H1 (cell line): ENCODE data around the gene TBC1D22A.

Experiments
- EP300 ChIP-seq, 2 experiments: IDR thresholded peaks; 1 replicate in 1 of 2; 2 replicates in 1 of 2; pipeline ENCODE4 v1.6.1; 2011 to 2012; ENCODE audit warnings: low read depth in 2 of 2, low read length in 2 of 2, mild to moderate bottlenecking in 2 of 2, borderline replicate concordance in 1 of 2, inconsistent platforms in 1 of 2, moderate library complexity in 1 of 2
- EZH2 ChIP-seq: fragments of 200-600 bp; sonication (generic); IDR thresholded peaks from 2 replicates; pipeline ENCODE4 v1.7.1; 2012; ENCODE audit warnings: low read depth, mild to moderate bottlenecking, moderate library complexity, low read length, inconsistent platforms; ENCODE audit not compliant: severe bottlenecking
- GTF2F1 ChIP-seq: IDR thresholded peaks from 2 replicates; pipeline ENCODE4 v1.6.1; 2012; ENCODE audit warnings: low read depth, low read length, improper control_type of control experiment, borderline replicate concordance
- POLR2A ChIP-seq, 2 experiments: IDR thresholded peaks; 1 replicate in 1 of 2; 2 replicates in 1 of 2; pipeline ENCODE4 v1.6.1; 2011; ENCODE audit warnings: low read depth in 2 of 2, low read length in 2 of 2, mild to moderate bottlenecking in 2 of 2; ENCODE audit errors: control extremely low read depth in 1 of 2
- POLR2AphosphoS5 ChIP-seq: IDR thresholded peaks from 2 replicates; pipeline ENCODE4 v1.6.1; 2011; ENCODE audit warnings: low read depth, low read length
- RAD21 ChIP-seq, 2 experiments: IDR thresholded peaks in 1 of 2; conservative IDR thresholded peaks in 1 of 2; 2 replicates each; pipeline ENCODE4 v1.6.1; 2011; ENCODE audit warnings: low read depth in 2 of 2, low read length in 2 of 2, improper control_type of control experiment in 1 of 2, inconsistent platforms in 1 of 2, mild to moderate bottlenecking in 1 of 2, moderate library complexity in 1 of 2
- RFX5 ChIP-seq: IDR thresholded peaks from 2 replicates; pipeline ENCODE4 v1.6.1; 2011; ENCODE audit warnings: low read depth, low read length, improper control_type of control experiment, borderline replicate concordance
- RNF2 ChIP-seq: fragments of 200-900, 300-1000 bp; sonication (generic); IDR thresholded peaks from 2 replicates; pipeline ENCODE4 v1.7.1; 2016; ENCODE audit warnings: borderline replicate concordance, low read depth, mild to moderate bottlenecking, antibody characterized with exemption, low read length; ENCODE audit not compliant: poor library complexity, severe bottlenecking; ENCODE audit errors: missing control alignments
- SUZ12 ChIP-seq: fragments of 200-600 bp; sonication (generic); IDR thresholded peaks from 2 replicates; pipeline ENCODE4 v1.6.1; 2012; ENCODE audit warnings: mild to moderate bottlenecking, inconsistent platforms, low read length, moderate library complexity, mixed read lengths
- TAF1 ChIP-seq: IDR thresholded peaks from 2 replicates; pipeline ENCODE4 v1.6.1; 2011; ENCODE audit warnings: mild to moderate bottlenecking, low read depth, low read length
- TF ChIP-seq, protein P1 (sequence below), 3 experiments: IDR thresholded peaks; 1 replicate in 2 of 3; 2 replicates in 1 of 3; pipeline versions ENCODE4 v1.5.1 to v1.6.1; 2011; ENCODE audit warnings: low read length in 3 of 3, mild to moderate bottlenecking in 3 of 3, inconsistent platforms in 2 of 3, low read depth in 1 of 3, moderate library complexity in 1 of 3; ENCODE audit not compliant: insufficient read depth in 1 of 3; ENCODE audit errors: control extremely low read depth in 1 of 3

DNA sequence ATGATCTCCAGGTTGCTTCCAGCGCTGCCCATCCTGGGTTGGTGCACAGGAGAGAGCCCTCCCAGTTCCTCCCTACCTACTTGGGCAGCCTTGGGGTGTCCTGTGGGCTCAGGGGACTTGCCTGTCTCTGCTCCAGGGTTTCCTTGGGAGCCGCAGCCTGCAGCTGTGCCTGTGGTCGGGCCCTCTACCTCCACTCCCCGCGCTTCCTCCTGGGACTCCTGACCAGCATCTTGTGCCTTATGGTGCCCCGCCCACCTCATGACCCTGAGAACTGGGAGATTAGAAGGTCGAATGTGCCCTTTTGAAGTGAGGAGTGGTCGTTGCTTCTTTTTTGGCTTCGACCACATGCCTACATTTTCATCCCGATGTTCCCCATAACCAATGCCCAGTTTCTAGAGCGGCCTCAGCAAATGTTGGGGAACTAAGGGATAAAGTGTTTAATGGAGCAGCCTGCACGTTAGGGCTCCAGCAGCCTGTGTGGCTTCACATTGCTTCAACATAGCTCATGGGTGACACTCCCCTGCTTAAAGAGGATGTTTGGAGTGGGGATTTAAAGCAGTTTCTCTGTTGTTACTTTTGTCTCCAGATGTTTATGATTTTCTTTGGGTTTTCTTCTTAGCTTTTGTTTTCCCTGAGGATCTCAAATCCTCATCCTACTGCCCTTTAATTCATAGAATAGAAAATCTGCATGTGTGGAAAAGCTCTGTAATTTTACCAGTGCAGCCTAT is 248.8 kb downstream of the TBC1D22A start:
- TF ChIP-seq POLR2A (IDR thresholded peaks at IDR 0.05; ENCODE audit: control extremely low read depth in 1 of 2, low read depth in 2 of 2, low read length in 2 of 2) (no peak), EZH2 (no peak), POLR2AphosphoS5 (no peak), RAD21 (IDR thresholded peaks at IDR 0.05 in 1 of 2, conservative IDR thresholded peaks at IDR 0.05 in 1 of 2; ENCODE audit: low read depth in 2 of 2, low read length in 2 of 2) (no peak), GTF2F1 (no peak), RNF2 (no peak), RFX5 (no peak), TAF1 (no peak), EP300 (IDR thresholded peaks at IDR 0.05; ENCODE audit: borderline replicate concordance in 1 of 2, low read depth in 2 of 2, low read length in 2 of 2) (no peak), SUZ12 (no peak)
- TF ChIP-seq, protein P1, sequence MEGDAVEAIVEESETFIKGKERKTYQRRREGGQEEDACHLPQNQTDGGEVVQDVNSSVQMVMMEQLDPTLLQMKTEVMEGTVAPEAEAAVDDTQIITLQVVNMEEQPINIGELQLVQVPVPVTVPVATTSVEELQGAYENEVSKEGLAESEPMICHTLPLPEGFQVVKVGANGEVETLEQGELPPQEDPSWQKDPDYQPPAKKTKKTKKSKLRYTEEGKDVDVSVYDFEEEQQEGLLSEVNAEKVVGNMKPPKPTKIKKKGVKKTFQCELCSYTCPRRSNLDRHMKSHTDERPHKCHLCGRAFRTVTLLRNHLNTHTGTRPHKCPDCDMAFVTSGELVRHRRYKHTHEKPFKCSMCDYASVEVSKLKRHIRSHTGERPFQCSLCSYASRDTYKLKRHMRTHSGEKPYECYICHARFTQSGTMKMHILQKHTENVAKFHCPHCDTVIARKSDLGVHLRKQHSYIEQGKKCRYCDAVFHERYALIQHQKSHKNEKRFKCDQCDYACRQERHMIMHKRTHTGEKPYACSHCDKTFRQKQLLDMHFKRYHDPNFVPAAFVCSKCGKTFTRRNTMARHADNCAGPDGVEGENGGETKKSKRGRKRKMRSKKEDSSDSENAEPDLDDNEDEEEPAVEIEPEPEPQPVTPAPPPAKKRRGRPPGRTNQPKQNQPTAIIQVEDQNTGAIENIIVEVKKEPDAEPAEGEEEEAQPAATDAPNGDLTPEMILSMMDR (IDR thresholded peaks at IDR 0.05; ENCODE audit: control extremely low read depth in 1 of 3, insufficient read depth in 1 of 3, low read depth in 1 of 3, low read length in 3 of 3) = no peak
